ENCODE measurements around the gene MAST1.
A peak's percentile ranks its signal among the peaks of the same experiment; 100 is the strongest.
"Not testable (repeated sequence)": the region's sequence is repeated elsewhere in the genome, so short reads cannot be mapped to it uniquely, and the experiment has no call there.

The MAST1 gene

DNA sequence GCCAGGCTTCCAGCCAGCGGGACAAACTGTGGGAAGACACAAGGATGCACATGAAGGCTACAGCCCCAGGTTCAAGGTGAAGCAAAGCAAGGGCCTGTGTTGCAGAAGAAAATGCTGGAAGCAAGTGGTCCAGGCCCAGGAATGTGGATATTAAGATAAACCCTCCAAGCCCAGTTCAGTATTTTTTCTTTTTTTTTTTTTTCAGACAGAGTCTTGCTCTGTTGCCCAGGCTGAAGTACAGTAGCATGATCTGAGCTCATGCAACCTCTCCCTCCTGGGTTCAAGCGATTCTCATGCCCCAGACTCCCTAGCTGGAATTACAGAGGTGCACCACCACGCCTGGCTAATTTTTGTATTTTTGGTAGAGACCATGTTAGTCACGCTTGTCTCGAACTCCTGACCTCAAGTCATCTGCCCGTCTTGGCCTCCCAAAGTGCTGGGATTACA is 41.2 kb upstream of the MAST1 start:
- H3K4me3 ChIP-seq (ENCODE audit: low read depth, low read length), result no peak overlapping the region
- TF ChIP-seq, protein P1, sequence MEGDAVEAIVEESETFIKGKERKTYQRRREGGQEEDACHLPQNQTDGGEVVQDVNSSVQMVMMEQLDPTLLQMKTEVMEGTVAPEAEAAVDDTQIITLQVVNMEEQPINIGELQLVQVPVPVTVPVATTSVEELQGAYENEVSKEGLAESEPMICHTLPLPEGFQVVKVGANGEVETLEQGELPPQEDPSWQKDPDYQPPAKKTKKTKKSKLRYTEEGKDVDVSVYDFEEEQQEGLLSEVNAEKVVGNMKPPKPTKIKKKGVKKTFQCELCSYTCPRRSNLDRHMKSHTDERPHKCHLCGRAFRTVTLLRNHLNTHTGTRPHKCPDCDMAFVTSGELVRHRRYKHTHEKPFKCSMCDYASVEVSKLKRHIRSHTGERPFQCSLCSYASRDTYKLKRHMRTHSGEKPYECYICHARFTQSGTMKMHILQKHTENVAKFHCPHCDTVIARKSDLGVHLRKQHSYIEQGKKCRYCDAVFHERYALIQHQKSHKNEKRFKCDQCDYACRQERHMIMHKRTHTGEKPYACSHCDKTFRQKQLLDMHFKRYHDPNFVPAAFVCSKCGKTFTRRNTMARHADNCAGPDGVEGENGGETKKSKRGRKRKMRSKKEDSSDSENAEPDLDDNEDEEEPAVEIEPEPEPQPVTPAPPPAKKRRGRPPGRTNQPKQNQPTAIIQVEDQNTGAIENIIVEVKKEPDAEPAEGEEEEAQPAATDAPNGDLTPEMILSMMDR (IDR thresholded peaks at IDR 0.05; ENCODE audit: low read depth, low read length), result no peak

DNA sequence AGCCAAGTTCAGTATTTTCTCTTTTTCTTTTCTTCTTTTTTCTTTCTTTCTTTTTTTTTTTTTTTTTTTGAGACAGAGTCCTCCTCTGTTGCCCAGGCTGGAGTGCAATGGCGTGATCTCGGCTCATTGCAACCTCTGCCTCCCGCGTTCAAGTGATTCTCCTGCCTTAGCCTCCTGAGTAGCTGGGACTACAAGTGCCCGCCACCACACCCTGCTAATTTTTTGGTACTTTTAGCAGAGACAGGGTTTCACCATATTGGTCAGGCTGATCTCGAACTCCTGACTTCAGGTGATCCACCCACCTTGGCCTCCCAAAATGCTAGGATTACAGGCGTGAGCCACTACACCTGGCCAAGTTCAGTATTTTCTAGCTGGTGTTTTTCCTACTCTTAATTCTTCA is 40.7 kb upstream of the MAST1 start:
- not testable (repeated sequence) for H3K4me3 ChIP-seq (ENCODE audit: low read depth, low read length)

DNA sequence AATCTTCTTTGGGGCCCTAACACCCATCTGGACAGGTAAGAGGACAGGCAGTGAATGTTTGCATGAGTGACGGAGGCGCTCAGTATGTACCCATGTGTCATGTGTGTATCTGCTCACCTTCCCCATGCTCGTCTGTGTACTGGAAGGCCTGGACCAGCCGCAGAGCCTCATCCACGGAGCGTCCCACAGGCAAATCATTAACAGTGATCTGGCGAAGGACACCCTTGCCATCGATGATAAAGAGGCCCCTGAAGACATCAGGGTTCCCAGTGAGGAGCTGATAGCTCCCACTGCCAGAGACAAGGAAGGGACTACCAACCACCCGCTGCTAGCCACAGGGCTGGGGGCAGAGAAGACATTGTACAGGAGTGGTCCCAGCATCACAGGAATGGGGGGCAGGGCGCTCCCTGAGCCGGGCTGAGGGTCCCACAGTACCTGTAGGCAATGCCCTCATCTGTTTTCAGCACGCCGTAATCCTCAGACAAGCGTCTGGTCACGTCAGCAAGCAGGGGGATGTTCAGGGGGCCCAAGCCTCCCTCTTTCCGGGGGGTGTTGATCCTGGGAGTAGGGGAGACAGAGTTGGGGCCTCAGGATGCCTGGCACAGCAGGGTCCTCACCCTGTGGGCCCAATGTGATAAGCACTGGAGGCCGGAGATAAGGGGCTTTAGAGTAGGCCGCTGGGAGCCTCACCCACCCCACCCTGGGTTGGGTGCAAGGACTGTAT is 38.4 kb upstream of the MAST1 start:
- H3K4me3 ChIP-seq (ENCODE audit: low read depth, low read length), result no peak overlapping the region
- TF ChIP-seq, protein P1 (IDR thresholded peaks at IDR 0.05; ENCODE audit: low read depth, low read length), result no peak

DNA sequence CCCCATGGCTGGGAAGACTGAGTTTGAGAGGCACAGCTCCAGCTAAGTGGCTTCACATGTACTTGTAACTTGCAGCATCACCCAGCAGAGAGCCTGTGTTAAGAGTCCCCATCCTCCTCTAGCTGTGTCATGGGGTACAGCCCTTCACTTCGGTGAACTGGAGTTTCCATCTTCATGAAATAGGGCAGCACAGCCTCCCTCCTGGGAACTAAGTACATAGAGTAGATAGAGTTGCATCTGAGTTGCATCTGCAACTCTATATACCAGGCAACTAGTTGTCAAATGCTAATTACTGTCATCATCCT is 37.9 kb upstream of the MAST1 start:
- H3K4me3 ChIP-seq (ENCODE audit: low read depth, low read length), result peak overlapping the region; percentile 81
- TF ChIP-seq, protein P1 (IDR thresholded peaks at IDR 0.05; ENCODE audit: low read depth, low read length), result no peak

DNA sequence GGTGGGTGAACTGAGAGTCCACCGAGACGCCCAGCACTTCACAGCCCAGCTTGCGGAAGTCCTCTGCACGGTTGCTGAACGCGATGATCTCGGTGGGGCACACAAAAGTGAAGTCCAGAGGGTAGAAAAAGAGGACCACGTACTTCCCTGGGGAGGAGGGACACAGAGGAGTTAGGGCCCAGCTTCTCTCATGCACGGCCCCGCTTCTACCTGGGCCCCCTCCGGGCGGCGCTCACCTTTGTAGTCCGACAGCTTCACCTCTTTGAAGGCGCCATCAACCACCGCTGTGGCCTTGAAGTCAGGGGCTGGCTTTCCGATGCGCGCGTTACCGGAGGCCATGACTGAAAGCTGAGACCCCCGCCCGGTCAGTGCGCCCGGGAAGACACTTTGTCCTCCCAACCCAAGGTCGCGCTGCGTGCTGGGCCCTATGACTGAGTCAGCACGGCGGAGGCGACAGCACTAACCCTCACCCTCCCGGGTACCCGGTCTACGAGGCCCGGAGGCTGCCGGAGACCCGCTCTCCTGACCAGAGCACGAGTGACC is 37.3 kb upstream of the MAST1 start:
- peak overlapping the region; percentile 81 for H3K4me3 ChIP-seq (ENCODE audit: low read depth, low read length)
- TF ChIP-seq, protein P1 (IDR thresholded peaks at IDR 0.05; ENCODE audit: low read depth, low read length), result no peak

DNA sequence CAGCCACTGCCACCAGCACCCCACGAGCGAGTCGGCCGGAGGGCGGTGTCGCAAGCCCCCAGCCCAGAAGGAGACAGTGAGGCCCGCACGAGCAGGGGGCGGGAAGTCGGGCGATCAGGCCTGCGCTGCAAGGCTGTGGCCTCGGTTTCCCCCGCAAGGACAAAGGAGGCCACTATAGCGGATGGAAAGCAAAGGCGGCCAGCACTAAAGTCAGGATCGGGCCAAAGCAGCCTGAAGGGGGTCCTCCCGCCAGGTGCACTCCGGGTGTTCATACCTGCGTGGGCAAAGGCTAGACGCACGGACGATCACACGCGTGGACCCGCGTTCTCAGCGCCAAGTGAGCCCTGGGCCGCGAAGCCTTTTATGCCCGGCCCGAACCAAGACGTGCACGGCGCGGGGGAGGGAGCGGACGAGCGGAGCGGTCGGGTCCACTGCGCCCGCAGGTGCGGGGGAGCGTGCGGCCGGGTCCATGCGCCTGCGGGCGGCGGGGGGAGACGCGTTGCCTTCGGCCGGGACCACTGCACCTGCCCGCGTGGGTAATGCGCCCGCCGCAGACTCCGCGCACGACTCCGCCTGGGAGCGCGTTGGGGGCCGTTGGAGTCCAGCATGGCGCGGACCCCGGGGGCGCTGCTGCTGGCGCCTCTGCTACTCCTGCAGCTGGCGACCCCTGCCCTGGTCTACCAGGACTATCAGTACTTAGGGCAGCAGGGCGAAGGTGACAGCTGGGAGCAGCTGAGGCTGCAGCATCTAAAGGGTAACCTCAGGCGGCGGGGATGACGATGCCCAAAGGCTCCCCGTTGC is 36.6 kb upstream of the MAST1 start, which contains the start of the genes PRDX2 and THSD8:
Gene PRDX2 (minus strand): TSS at position 335 of the 801 bp plus-strand sequence. CDS start 539 bp downstream, outside the sequence.
Gene THSD8 (plus strand): TSS at position 604 of the 801 bp plus-strand sequence. CDS start 3 bp downstream, at position 607.
- TF ChIP-seq, protein P1 (IDR thresholded peaks at IDR 0.05; ENCODE audit: low read depth, low read length), result no peak
- peak within 1 kb of the TSS; percentile 81 for H3K4me3 ChIP-seq (ENCODE audit: low read depth, low read length)

DNA sequence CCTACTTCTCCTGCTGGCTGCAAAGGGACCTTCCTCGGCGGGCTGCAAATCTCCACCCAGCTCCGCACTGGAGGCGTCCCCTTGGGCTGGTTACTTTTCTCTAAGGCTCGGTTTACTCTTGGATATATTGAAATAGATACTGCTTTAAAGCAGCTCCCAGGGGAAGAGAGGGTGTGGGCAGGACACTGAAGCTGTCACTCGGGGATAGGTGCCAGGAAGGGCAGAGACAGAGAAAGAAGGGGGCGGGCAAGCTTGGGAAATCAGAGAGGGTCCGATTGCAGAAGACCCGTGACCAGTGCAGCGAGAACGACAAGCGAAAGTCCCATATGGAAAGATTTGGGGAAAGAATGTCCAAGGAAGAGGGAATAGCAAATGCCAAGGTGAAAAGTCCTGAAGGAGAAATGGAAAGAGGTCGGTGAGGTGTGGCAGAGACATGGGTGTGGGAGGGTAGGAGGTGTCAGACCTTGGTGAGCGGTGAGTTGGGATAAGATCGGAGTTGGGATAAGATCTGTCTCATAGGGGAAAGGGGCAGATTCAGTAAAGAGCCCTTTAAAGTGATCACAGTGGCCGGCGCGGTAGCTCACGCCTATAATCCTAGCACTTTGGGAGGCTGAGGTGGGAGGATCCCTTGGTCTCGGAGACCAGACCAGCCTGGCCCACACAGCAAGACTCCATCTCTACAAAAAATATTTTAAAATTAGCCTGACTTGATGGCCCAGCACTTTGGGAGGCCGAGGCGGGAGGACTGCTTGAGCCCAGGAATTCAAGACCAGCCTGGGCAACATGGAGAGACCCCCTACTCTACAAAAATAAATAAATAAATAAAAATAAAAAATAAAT is 35.8 kb upstream of the MAST1 start:
- TF ChIP-seq, protein P1 (IDR thresholded peaks at IDR 0.05; ENCODE audit: low read depth, low read length), result no peak
- H3K4me3 ChIP-seq (ENCODE audit: low read depth, low read length), result peak overlapping the region; percentile 81

Data from WI38 (cell line).